Mammary microvascular endothelial cell (primary cell): Measurements from ENCODE around the gene NPTXR. TPM values are rescaled to one million over a fixed set of nuclear protein-coding genes. Genes with fewer than 3 reads are reported as not detected.

Experiments
- total RNA-seq: library from RNA; depleted of rRNA; stranded (reverse); fragments of >200 nt; gene quantifications from 2 replicates; pipeline ENCODE4 v1.2.3, GENCODE V29; 2015

NPTXR gene
- 0.05 and 0.07 TPM in 2 replicates for total RNA-seq

DNA sequence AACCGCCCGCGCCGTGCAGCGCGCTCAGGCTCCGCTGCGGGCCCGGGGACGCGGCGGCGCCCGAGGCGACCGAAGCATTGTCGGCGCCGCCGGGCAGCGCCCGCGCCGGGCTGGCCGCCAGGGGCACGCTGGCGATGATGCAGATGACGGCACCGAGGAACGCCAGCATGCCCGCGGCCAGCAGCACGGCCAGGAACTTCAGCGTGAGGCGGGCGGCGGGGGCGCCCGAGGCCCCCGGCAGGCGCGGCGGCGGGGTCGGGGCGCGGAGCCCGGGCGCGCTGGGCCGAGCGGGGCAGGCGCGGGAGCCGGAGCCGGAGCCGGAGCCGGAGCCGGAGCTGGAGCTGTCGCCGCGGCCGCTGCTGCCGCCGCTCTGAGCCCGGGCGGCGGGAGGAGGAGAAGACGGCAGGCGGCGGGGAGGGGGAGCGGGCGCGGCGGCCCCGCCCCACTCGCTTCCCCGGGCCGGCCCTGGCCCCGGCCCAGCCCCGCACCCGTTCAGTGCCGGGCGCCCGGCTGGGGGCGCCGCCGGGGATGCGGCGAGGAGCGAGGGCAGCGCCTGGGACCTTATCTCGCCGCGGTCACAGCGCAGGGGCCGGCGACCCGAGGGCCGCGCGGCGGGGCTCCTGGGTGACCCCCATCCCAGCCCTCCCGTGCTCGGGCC is at the start of gene NPTXR:
Gene NPTXR (minus strand): TSS at position 372 of the 658 bp plus-strand sequence.

GRCh38 chr22:38872172-38872830 is 28.5 kb upstream of the NPTXR start, which contains the start of gene CBX6:
Gene CBX6, minus strand, starts transcription at chr22:38872216. Its CDS starts 26 bp downstream, at chr22:38872190.

DNA sequence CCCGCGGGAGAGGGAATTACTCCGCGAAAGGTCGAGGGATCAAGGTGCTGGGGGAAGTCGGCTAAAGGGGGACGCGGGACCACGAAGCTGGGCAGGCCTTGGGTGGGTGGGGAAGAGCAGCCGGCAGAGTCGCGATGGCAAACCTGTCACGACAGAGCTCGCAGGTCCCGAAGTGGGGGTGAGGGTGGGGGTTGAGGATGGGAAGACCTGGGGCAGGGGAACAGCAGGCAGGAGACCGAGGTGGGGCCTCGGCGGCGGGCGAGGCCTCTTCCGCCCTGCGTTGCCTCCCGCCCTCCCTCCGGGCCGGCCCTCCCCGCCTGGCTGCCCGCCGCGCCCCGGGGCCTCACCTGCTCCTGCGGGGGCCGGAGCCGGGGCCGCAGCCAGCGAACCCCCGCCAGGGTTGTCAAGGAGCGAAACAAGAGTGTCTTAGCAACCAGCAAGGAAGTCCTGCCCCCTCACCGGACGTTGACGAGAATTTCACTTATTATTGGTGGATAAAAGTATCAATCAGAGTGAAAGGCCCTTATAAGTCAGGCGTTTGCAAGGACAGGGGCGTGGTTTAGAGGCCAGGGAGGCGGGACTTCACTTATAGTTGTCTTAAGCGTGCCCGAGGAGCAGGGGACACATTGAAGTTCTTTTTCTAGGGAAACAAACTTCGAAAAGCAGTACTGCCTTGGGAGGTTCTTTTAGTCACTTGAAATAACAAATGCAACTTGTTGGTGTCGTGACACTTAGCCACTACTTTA is 49.9 kb downstream of the NPTXR start, which contains the start of gene DNAL4:
Gene DNAL4 (minus strand): TSS at position 423 of the 746 bp plus-strand sequence. CDS start 11,412 bp downstream, outside the sequence.

Other genes with a start within 250 kb of the NPTXR start
- gene FAM227A, start 187.6 kb downstream of the NPTXR start, total RNA-seq, result not detected in 2 replicates
- gene CBY1, start 187.4 kb downstream of the NPTXR start, total RNA-seq, result 20.3 and 22.7 TPM in 2 replicates
- gene TOMM22, start 162.1 kb downstream of the NPTXR start, total RNA-seq, result 83.6 and 96.4 TPM in 2 replicates
- 78.4 and 87.0 TPM in 2 replicates for gene JOSD1, start 143.1 kb downstream of the NPTXR start, total RNA-seq
- 27.6 and 28.2 TPM in 2 replicates for gene GTPBP1, start 138.1 kb downstream of the NPTXR start, total RNA-seq
- gene SUN2, start 88.0 kb downstream of the NPTXR start, total RNA-seq, result 69.0 and 82.1 TPM in 2 replicates
- gene DNAL4, start 49.9 kb downstream of the NPTXR start, total RNA-seq, result 13.5 and 16.5 TPM in 2 replicates
- gene CBX6, start 28.2 kb upstream of the NPTXR start, total RNA-seq, result 39.9 and 41.7 TPM in 2 replicates
- gene APOBEC3A, start 113.6 kb upstream of the NPTXR start, total RNA-seq, result not detected in 2 replicates
- 19.7 and 25.1 TPM in 2 replicates for gene APOBEC3B, start 138.3 kb upstream of the NPTXR start, total RNA-seq
- gene APOBEC3C, start 170.2 kb upstream of the NPTXR start, total RNA-seq, result 8.4 and 8.6 TPM in 2 replicates
- gene APOBEC3D, start 177.1 kb upstream of the NPTXR start, total RNA-seq, result 2.4 TPM in 2 replicates
- 6.9 and 10.6 TPM in 2 replicates for gene APOBEC3F, start 196.8 kb upstream of the NPTXR start, total RNA-seq
- gene APOBEC3G, start 233.2 kb upstream of the NPTXR start, total RNA-seq, result 9.7 and 11.9 TPM in 2 replicates